CD4-positive, alpha-beta T cell treated with Interleukin-10 for 1 hour (primary cell): Measurements from ENCODE around the gene PLS3.

Experiments used
- DNase-seq: peaks from one replicate; pipeline ENCODE4 v3.0.0-alpha.2; 2020

Gene PLS3

GRCh38 chrX:115696939-115697338 lies 136.0 kb downstream of the PLS3 start:
- no peak for DNase-seq

GRCh38 chrX:115697806-115698205 lies 136.8 kb downstream of the PLS3 start:
- no peak for DNase-seq
